ELF-1 (cell line): ENCODE data around the gene ART1.

ENCODE experiments used
- DNase-seq: peaks from one replicate; pipeline ENCODE4 v3.0.0-alpha.2; 2016; ENCODE audit warnings: low read depth, low spot score

ART1 gene

DNA sequence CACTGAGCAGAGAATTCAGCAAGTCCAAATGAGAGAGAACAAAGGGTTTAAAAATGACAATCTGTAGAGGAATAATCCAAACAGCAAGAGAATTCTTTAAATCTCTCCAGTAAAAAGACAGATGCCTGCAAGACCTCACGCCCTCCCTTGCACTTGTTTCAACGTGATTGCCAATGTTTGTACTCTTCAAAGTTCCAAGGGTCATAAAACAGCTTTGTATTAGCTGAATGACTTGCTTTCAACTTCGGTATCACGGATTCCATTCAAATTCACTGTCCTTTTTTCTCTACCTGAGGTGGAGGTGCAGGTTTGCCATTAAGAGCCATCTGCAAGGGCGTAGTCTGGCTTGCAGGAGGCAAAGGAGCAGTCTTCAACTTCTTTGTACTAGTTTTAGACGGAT lies 67.3 kb downstream of the ART1 start:
- DNase-seq: no peak
